LoVo (cell line): Measurements from ENCODE around the gene C2orf68.
"Not testable (repeated sequence)": the region's sequence is repeated elsewhere in the genome, so short reads cannot be mapped to it uniquely, and the experiment has no call there.

Source experiments
- DNase-seq: peaks from one replicate; pipeline ENCODE4 v3.0.0-alpha.2; 2016; ENCODE audit warnings: low spot score

Gene C2orf68

GRCh38 chr2:85628658-85629057 lies 16.8 kb upstream of the C2orf68 start:
- no peak for DNase-seq

GRCh38 chr2:85623991-85624390 lies 12.1 kb upstream of the C2orf68 start:
- DNase-seq, result no peak

- no peak for DNase-seq
These were observed 9.5 kb upstream of the C2orf68 start for GRCh38 chr2:85621338-85621737.

GRCh38 chr2:85619617-85620016 lies 7.8 kb upstream of the C2orf68 start:
- DNase-seq, result no peak

GRCh38 chr2:85617723-85618122 lies 5.9 kb upstream of the C2orf68 start:
- DNase-seq, result not testable (repeated sequence)

GRCh38 chr2:85615413-85615728 lies 3.5 kb upstream of the C2orf68 start:
- no peak for DNase-seq

GRCh38 chr2:85614757-85615156 lies 2.9 kb upstream of the C2orf68 start:
- DNase-seq, result not testable (repeated sequence)

- DNase-seq, result no peak
These were observed 2.0 kb upstream of the C2orf68 start for GRCh38 chr2:85613717-85614515.

- no peak for DNase-seq
These were observed 605 bp downstream of the C2orf68 start for GRCh38 chr2:85611217-85611704.

GRCh38 chr2:85607268-85608215 lies 4.3 kb downstream of the C2orf68 start:
- no peak for DNase-seq

GRCh38 chr2:85606116-85606455 lies 5.8 kb downstream of the C2orf68 start:
- no peak for DNase-seq

GRCh38 chr2:85605406-85606115 lies 6.3 kb downstream of the C2orf68 start:
- no peak for DNase-seq

- no peak for DNase-seq
These were observed 7.1 kb downstream of the C2orf68 start for GRCh38 chr2:85604568-85605339.

GRCh38 chr2:85604133-85604444 lies 7.8 kb downstream of the C2orf68 start:
- DNase-seq, result not testable (repeated sequence)

GRCh38 chr2:85602476-85603234 lies 9.2 kb downstream of the C2orf68 start, which contains the start of gene TMEM150A:
Gene TMEM150A (minus strand): TSS chr2:85602698. CDS start chr2:85601948, 750 bp downstream.
- DNase-seq, result peak; percentile 90

GRCh38 chr2:85601771-85602475 lies 9.9 kb downstream of the C2orf68 start:
- DNase-seq, result no peak

GRCh38 chr2:85600951-85601770 lies 10.7 kb downstream of the C2orf68 start:
- no peak for DNase-seq

GRCh38 chr2:85600235-85600575 lies 11.7 kb downstream of the C2orf68 start:
- no peak for DNase-seq

- DNase-seq, result no peak
These were observed 12.2 kb downstream of the C2orf68 start for GRCh38 chr2:85599468-85600234.
